ENCODE data around the gene LRRC45.

DNA sequence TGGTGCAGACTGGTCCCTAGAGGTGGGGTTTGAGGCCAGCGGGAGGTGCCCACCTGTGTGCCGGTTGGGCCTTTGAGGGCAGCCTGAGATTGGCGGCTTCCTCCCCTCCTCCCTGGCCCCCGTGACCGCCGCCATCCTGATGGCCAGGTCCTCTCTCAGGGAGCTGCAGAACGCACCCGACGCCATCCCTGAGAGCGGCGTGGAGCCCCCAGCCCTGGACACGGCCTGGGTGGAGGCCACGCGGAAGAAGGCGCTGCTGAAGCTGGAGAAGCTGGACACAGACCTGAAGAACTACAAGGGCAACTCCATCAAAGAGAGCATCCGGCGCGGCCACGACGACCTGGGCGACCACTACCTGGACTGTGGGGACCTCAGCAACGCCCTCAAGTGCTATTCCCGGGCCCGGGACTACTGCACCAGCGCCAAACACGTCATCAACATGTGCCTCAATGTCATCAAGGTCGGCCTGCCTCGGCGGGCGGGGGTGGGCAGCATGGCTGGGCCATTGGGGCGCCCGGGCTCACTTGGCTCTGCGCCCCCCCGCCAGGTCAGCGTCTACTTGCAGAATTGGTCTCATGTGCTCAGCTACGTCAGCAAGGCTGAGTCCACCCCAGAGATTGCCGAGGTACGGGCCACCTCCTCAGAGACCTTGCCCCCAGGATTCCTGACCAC, 31.4 kb downstream of the LRRC45 start:
- no peak for TF ChIP-seq CTCF (conservative IDR thresholded peaks at IDR 0.05)
- no peak for TF ChIP-seq ZFX (IDR thresholded peaks at IDR 0.05)
